GM18517 (cell line): ENCODE measurements around the gene C4orf54.

Experiments used
- ATAC-seq: cut with Tn5 transposase; IDR thresholded peaks from one replicate; pipeline ENCODE4 v1.9.1; 2021; ENCODE audit warnings: mild to moderate bottlenecking, moderate library complexity; ENCODE audit not compliant: unreplicated experiment

C4orf54 gene

GRCh38 chr4:99657798-99658197 is at the start of gene C4orf54:
TSS of gene C4orf54 (minus strand) at chr4:99657828. CDS start at chr4:99654648, 3,180 bp downstream.
- ATAC-seq = no peak

- no peak for ATAC-seq
These were observed 48.3 kb upstream of the C4orf54 start for GRCh38 chr4:99705891-99706290.

GRCh38 chr4:99696801-99697200 is 39.2 kb upstream of the C4orf54 start:
- no peak for ATAC-seq

- ATAC-seq = no peak
These were observed 35.5 kb upstream of the C4orf54 start for GRCh38 chr4:99693140-99693539.

- ATAC-seq = no peak
These were observed 33.4 kb upstream of the C4orf54 start for GRCh38 chr4:99690990-99691389.

- ATAC-seq = no peak
These were observed 32.8 kb upstream of the C4orf54 start for GRCh38 chr4:99690472-99690871.

- no peak for ATAC-seq
These were observed 29.5 kb upstream of the C4orf54 start for GRCh38 chr4:99687120-99687519.

GRCh38 chr4:99685234-99685633 is 27.6 kb upstream of the C4orf54 start:
- no peak for ATAC-seq

- ATAC-seq = no peak
These were observed 26.3 kb upstream of the C4orf54 start for GRCh38 chr4:99683895-99684294.

GRCh38 chr4:99679976-99680375 is 22.3 kb upstream of the C4orf54 start:
- ATAC-seq = no peak

GRCh38 chr4:99679204-99679603 is 21.6 kb upstream of the C4orf54 start:
- no peak for ATAC-seq

GRCh38 chr4:99677161-99677560 is 19.5 kb upstream of the C4orf54 start:
- no peak for ATAC-seq

- no peak for ATAC-seq
These were observed 12.9 kb upstream of the C4orf54 start for GRCh38 chr4:99670409-99671073.

- no peak for ATAC-seq
These were observed 11.5 kb upstream of the C4orf54 start for GRCh38 chr4:99669084-99669483.

GRCh38 chr4:99668472-99668871 is 10.8 kb upstream of the C4orf54 start:
- no peak for ATAC-seq

- no peak for ATAC-seq
These were observed 8.4 kb upstream of the C4orf54 start for GRCh38 chr4:99665983-99666382.

GRCh38 chr4:99664716-99665115 is 7.1 kb upstream of the C4orf54 start:
- no peak for ATAC-seq

GRCh38 chr4:99661907-99662306 is 4.3 kb upstream of the C4orf54 start:
- no peak for ATAC-seq

GRCh38 chr4:99658666-99659065 is 1.0 kb upstream of the C4orf54 start:
- ATAC-seq = no peak

GRCh38 chr4:99655308-99656081 is 2.1 kb downstream of the C4orf54 start:
- no peak for ATAC-seq

GRCh38 chr4:99654361-99654761 is 3.3 kb downstream of the C4orf54 start:
- ATAC-seq = no peak

GRCh38 chr4:99653916-99654315 is 3.7 kb downstream of the C4orf54 start:
- no peak for ATAC-seq
